A549 (cell line): ENCODE data around the gene H1-8.

Source experiments
- BCL3 ChIP-seq: fragments of >200 bp; sonication (Bioruptor Twin); formaldehyde crosslinking; IDR thresholded peaks from 3 replicates; pipeline ENCODE4 v1.6.1; 2016
- CTCF ChIP-seq: fragments of >200 bp; sonication (Bioruptor Twin); formaldehyde crosslinking; IDR thresholded peaks from 3 replicates; pipeline ENCODE4 v1.5.1; 2016
- HDAC2 ChIP-seq: fragments of 200-600 bp; sonication (generic); IDR thresholded peaks from 2 replicates; pipeline ENCODE4 v1.6.1; 2016
- HMGXB4 ChIP-seq: fragments of 250-450 bp; sonication (Bioruptor Pico); IDR thresholded peaks from 2 replicates; pipeline ENCODE4 v1.5.0; 2021; ENCODE audit warnings: mild to moderate bottlenecking, moderate library complexity, borderline replicate concordance
- HOXB13 ChIP-seq: fragments of 250-450 bp; sonication (Bioruptor Pico); IDR thresholded peaks from 2 replicates; pipeline ENCODE4 v1.5.0; 2020; ENCODE audit warnings: low read depth, mild to moderate bottlenecking, moderate library complexity
- MAFK ChIP-seq: fragments of 450-650 bp; IDR thresholded peaks from 2 replicates; pipeline ENCODE4 v1.6.1; 2014; ENCODE audit not compliant: partially characterized antibody
- MAZ ChIP-seq: fragments of 150-350 bp; IDR thresholded peaks from 2 replicates; pipeline ENCODE4 v1.6.1; 2014; ENCODE audit warnings: antibody characterized with exemption, low read depth, low read length, borderline replicate concordance
- MYC ChIP-seq: IDR thresholded peaks from 2 replicates; pipeline ENCODE4 v1.6.1; 2012; ENCODE audit warnings: mild to moderate bottlenecking, inconsistent platforms, low read length, improper control_type of control experiment, borderline replicate concordance
- POLR2A ChIP-seq: IDR thresholded peaks from 2 replicates; pipeline ENCODE4 v1.6.1; 2012; ENCODE audit warnings: mild to moderate bottlenecking, low read length
- RCOR1 ChIP-seq: fragments of 150-350 bp; IDR thresholded peaks from 2 replicates; pipeline ENCODE4 v1.6.1; 2014; ENCODE audit warnings: antibody characterized with exemption, low read length, low read depth
- TP53 ChIP-seq: fragments of 250-450 bp; sonication (Bioruptor Pico); IDR thresholded peaks from 2 replicates; pipeline ENCODE4 v1.5.0; 2021; ENCODE audit warnings: mild to moderate bottlenecking, moderate library complexity
- USF2 ChIP-seq: fragments of 450-650 bp; IDR thresholded peaks from 2 replicates; pipeline ENCODE4 v1.6.1; 2014; ENCODE audit warnings: antibody characterized with exemption

- no peak for TF ChIP-seq HOXB13
- no peak for TF ChIP-seq HMGXB4 (CRISPR knock-in tag)
- TF ChIP-seq USF2 = no peak
- TF ChIP-seq RCOR1 = no peak
- TF ChIP-seq CTCF = no peak
- no peak for TF ChIP-seq MAZ
- no peak for TF ChIP-seq HDAC2
- TF ChIP-seq POLR2A = no peak
- TF ChIP-seq TP53 = no peak
- TF ChIP-seq MYC = no peak
- TF ChIP-seq BCL3 = no peak
- no peak for TF ChIP-seq MAFK
Observed at GRCh38 chr3:129517516-129517915, 25.5 kb upstream of the H1-8 start.
